HL-60 (cell line): ENCODE results near the gene ZNF821.
"Not testable (repeated sequence)": the region's sequence is repeated elsewhere in the genome, so short reads cannot be mapped to it uniquely, and the experiment has no call there.

Experiments used
- DNase-seq, 2 experiments: peaks; one replicate each; pipeline ENCODE4 v3.0.0-alpha.2; 2010 to 2020; ENCODE audit warnings: low read depth in 1 of 2, low spot score in 1 of 2
- H3K27ac ChIP-seq: fragments of 250-450 bp; sonication (Bioruptor Pico); replicated peaks from 2 replicates; pipeline ENCODE4 v1.5.1; 2020; ENCODE audit warnings: mild to moderate bottlenecking, moderate library complexity
- H3K27me3 ChIP-seq: fragments of 250-450 bp; sonication (Bioruptor Pico); 2 replicates; pipeline ENCODE4 v1.5.1; 2021; ENCODE audit warnings: mild to moderate bottlenecking, moderate library complexity; ENCODE audit not compliant: insufficient read depth, poor library complexity, severe bottlenecking
- H3K4me3 ChIP-seq: replicated peaks from 2 replicates; pipeline ENCODE4 v1.5.1; 2011; ENCODE audit warnings: mild to moderate bottlenecking, control low read depth, low read length; ENCODE audit not compliant: insufficient read depth
- CTCF ChIP-seq: IDR thresholded peaks from one replicate; pipeline ENCODE4 v1.5.1; 2011; ENCODE audit warnings: low read length, control low read depth, inconsistent platforms; ENCODE audit not compliant: insufficient read depth
- GABPA ChIP-seq: IDR thresholded peaks from 2 replicates; pipeline ENCODE4 v1.6.1; 2012; ENCODE audit warnings: low read depth
- POLR2AphosphoS5 ChIP-seq: IDR thresholded peaks from 2 replicates; pipeline ENCODE4 v1.6.1; 2012; ENCODE audit warnings: low read depth
- REST ChIP-seq: IDR thresholded peaks from 2 replicates; pipeline ENCODE4 v1.6.1; 2012; ENCODE audit warnings: low read depth; ENCODE audit not compliant: insufficient replicate concordance
- SPI1 ChIP-seq: IDR thresholded peaks from 2 replicates; pipeline ENCODE4 v1.6.1; 2012; ENCODE audit warnings: low read depth, mild to moderate bottlenecking, borderline replicate concordance

The ZNF821 gene

GRCh38 chr16:71837150-71837549 is 46.8 kb downstream of the ZNF821 start:
- no peak overlapping the region for H3K4me3 ChIP-seq
- no peak for DNase-seq
- H3K27me3 ChIP-seq = no peaks in the 10 kb centered on the region
- no peak overlapping the region for H3K27ac ChIP-seq
- TF ChIP-seq POLR2AphosphoS5 (no peak), CTCF (no peak), REST (no peak), GABPA (no peak), SPI1 (no peak)

GRCh38 chr16:71834291-71834690 is 49.7 kb downstream of the ZNF821 start:
- no peak for TF ChIP-seq POLR2AphosphoS5
- TF ChIP-seq SPI1 = no peak
- TF ChIP-seq GABPA = no peak
- no peak for TF ChIP-seq REST
- no peak for TF ChIP-seq CTCF
- DNase-seq = no peak
- Histone ChIP-seq H3K4me3 (no peak overlapping the region), H3K27me3 (no peaks in the 10 kb centered on the region), H3K27ac (no peak overlapping the region)

- not testable (repeated sequence) for H3K27me3 ChIP-seq, DNase-seq, H3K4me3 ChIP-seq, H3K27ac ChIP-seq
Observed at GRCh38 chr16:71832112-71832511, 51.9 kb downstream of the ZNF821 start.

- DNase-seq, H3K27me3 ChIP-seq, H3K4me3 ChIP-seq, H3K27ac ChIP-seq: not testable (repeated sequence)
Observed at GRCh38 chr16:71831698-71832097, 52.3 kb downstream of the ZNF821 start.

- no peak for DNase-seq
- Histone ChIP-seq H3K27me3 (no peaks in the 10 kb centered on the region), H3K27ac (no peak overlapping the region), H3K4me3 (no peak overlapping the region)
- TF ChIP-seq POLR2AphosphoS5 = no peak
- TF ChIP-seq SPI1 = no peak
- no peak for TF ChIP-seq CTCF
Observed at GRCh38 chr16:71830359-71830758, 53.6 kb downstream of the ZNF821 start.
